GM12878 (cell line): Measurements from ENCODE around the gene BTBD9.
"Not testable (repeated sequence)": the region's sequence is repeated elsewhere in the genome, so short reads cannot be mapped to it uniquely, and the experiment has no call there.

Experiments
- CHD4 ChIP-seq: fragments of 200-600 bp; sonication (generic); IDR thresholded peaks from 2 replicates; pipeline ENCODE4 v1.6.1; 2016; ENCODE audit warnings: mild to moderate bottlenecking
- CREB1 ChIP-seq: IDR thresholded peaks from 2 replicates; pipeline ENCODE4 v1.6.1; 2012; ENCODE audit warnings: low read depth, mild to moderate bottlenecking, inconsistent platforms
- ETV6 ChIP-seq, 2 experiments: fragments of 450-650 bp in 1 of 2; IDR thresholded peaks in 1 of 2; conservative IDR thresholded peaks in 1 of 2; 2 replicates each; pipeline ENCODE4 v1.6.1; 2014; ENCODE audit warnings: antibody characterized with exemption in 1 of 2, borderline replicate concordance in 1 of 2, low read depth in 1 of 2, mild to moderate bottlenecking in 1 of 2, moderate library complexity in 1 of 2
- GABPA ChIP-seq: IDR thresholded peaks from 2 replicates; pipeline ENCODE4 v1.6.1; 2014; ENCODE audit warnings: antibody characterized with exemption, low read depth, mild to moderate bottlenecking, inconsistent platforms
- NR2C2 ChIP-seq: IDR thresholded peaks from 2 replicates; pipeline ENCODE4 v1.6.1; 2011; ENCODE audit warnings: borderline replicate concordance, low read depth; ENCODE audit not compliant: control insufficient read depth, insufficient read length
- NRF1 ChIP-seq: conservative IDR thresholded peaks from 2 replicates; pipeline ENCODE4 v1.6.1; 2011; ENCODE audit warnings: mild to moderate bottlenecking, low read depth, low read length, improper control_type of control experiment
- POLR2AphosphoS2 ChIP-seq: IDR thresholded peaks from 2 replicates; pipeline ENCODE4 v1.6.1; 2011; ENCODE audit warnings: low read depth, mild to moderate bottlenecking, low read length, improper control_type of control experiment, moderate library complexity
- POLR2AphosphoS5 ChIP-seq: IDR thresholded peaks from 2 replicates; pipeline ENCODE4 v1.6.1; 2011; ENCODE audit warnings: mild to moderate bottlenecking, low read length, inconsistent platforms
- SIX5 ChIP-seq: IDR thresholded peaks from 2 replicates; pipeline ENCODE4 v1.6.1; 2011; ENCODE audit warnings: mild to moderate bottlenecking, low read depth, low read length, moderate library complexity; ENCODE audit not compliant: severe bottlenecking
- TARDBP ChIP-seq: IDR thresholded peaks from 2 replicates; pipeline ENCODE4 v1.6.1; 2016; ENCODE audit warnings: borderline replicate concordance
- TF ChIP-seq, protein P1 (sequence below): fragments of 450-650 bp; IDR thresholded peaks from 2 replicates; pipeline ENCODE4 v1.6.1; 2017; ENCODE audit warnings: borderline replicate concordance
- TF ChIP-seq, protein P2 (sequence below), 3 experiments: IDR thresholded peaks in 2 of 3; conservative IDR thresholded peaks in 1 of 3; 2 replicates each; pipeline ENCODE4 v1.5.1; 2011; ENCODE audit warnings: low read depth in 3 of 3, low read length in 3 of 3, mild to moderate bottlenecking in 3 of 3, control low read depth in 2 of 3, moderate library complexity in 2 of 3, inconsistent platforms in 1 of 3, mixed read lengths in 1 of 3; ENCODE audit not compliant: control insufficient read depth in 2 of 3, insufficient read depth in 1 of 3; ENCODE audit errors: extremely low read depth in 1 of 3

- TF ChIP-seq, protein P1, sequence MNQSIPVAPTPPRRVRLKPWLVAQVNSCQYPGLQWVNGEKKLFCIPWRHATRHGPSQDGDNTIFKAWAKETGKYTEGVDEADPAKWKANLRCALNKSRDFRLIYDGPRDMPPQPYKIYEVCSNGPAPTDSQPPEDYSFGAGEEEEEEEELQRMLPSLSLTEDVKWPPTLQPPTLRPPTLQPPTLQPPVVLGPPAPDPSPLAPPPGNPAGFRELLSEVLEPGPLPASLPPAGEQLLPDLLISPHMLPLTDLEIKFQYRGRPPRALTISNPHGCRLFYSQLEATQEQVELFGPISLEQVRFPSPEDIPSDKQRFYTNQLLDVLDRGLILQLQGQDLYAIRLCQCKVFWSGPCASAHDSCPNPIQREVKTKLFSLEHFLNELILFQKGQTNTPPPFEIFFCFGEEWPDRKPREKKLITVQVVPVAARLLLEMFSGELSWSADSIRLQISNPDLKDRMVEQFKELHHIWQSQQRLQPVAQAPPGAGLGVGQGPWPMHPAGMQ: not testable (repeated sequence)
- TF ChIP-seq, protein P2, sequence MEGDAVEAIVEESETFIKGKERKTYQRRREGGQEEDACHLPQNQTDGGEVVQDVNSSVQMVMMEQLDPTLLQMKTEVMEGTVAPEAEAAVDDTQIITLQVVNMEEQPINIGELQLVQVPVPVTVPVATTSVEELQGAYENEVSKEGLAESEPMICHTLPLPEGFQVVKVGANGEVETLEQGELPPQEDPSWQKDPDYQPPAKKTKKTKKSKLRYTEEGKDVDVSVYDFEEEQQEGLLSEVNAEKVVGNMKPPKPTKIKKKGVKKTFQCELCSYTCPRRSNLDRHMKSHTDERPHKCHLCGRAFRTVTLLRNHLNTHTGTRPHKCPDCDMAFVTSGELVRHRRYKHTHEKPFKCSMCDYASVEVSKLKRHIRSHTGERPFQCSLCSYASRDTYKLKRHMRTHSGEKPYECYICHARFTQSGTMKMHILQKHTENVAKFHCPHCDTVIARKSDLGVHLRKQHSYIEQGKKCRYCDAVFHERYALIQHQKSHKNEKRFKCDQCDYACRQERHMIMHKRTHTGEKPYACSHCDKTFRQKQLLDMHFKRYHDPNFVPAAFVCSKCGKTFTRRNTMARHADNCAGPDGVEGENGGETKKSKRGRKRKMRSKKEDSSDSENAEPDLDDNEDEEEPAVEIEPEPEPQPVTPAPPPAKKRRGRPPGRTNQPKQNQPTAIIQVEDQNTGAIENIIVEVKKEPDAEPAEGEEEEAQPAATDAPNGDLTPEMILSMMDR (IDR thresholded peaks at IDR 0.05 in 2 of 3, conservative IDR thresholded peaks at IDR 0.05 in 1 of 3; ENCODE audit: control insufficient read depth in 2 of 3, extremely low read depth in 1 of 3, insufficient read depth in 1 of 3, low read depth in 3 of 3, low read length in 3 of 3): not testable (repeated sequence)
- not testable (repeated sequence) for TF ChIP-seq TARDBP; ETV6 (conservative IDR thresholded peaks at IDR 0.05 in 1 of 2, IDR thresholded peaks at IDR 0.05 in 1 of 2; ENCODE audit: borderline replicate concordance in 1 of 2, low read depth in 1 of 2); POLR2AphosphoS5; NR2C2; CREB1; SIX5; CHD4; POLR2AphosphoS2; NRF1; GABPA
Observed at GRCh38 chr6:38347829-38348228, 291.9 kb downstream of the BTBD9 start.
